Neural cell (in vitro differentiated cells): ENCODE measurements around the gene CST8. TPM values are rescaled to one million over a fixed set of nuclear protein-coding genes. Genes with fewer than 3 reads are reported as not detected.

Source experiments
- H2AFZ ChIP-seq: fragments of 200-600, 300-800 bp; sonication (generic), shearing (Covaris generic); 2 replicates; pipeline ENCODE4 v1.6.0; 2014; ENCODE audit warnings: low read depth, mild to moderate bottlenecking, antibody characterized with exemption, low read length, moderate library complexity
- H3F3A ChIP-seq: fragments of 200-600 bp; shearing (Covaris generic); 2 replicates; pipeline ENCODE4 v1.6.1; 2016; ENCODE audit warnings: mild to moderate bottlenecking, moderate library complexity, mixed read lengths, antibody characterized with exemption, low read length; ENCODE audit not compliant: insufficient read depth, poor library complexity, severe bottlenecking
- H3K27ac ChIP-seq: fragments of 200-600, 300-800 bp; sonication (generic), shearing (Covaris generic); 2 replicates; pipeline ENCODE4 v1.5.1; 2014; ENCODE audit warnings: mild to moderate bottlenecking, low read length, moderate library complexity
- H3K27me3 ChIP-seq: fragments of 300-800, 200-600 bp; sonication (generic), shearing (Covaris generic); 2 replicates; pipeline ENCODE4 v1.6.0; 2014; ENCODE audit warnings: mild to moderate bottlenecking, low read depth, low read length, moderate library complexity; ENCODE audit not compliant: insufficient read depth
- H3K36me3 ChIP-seq: fragments of 300-800, 200-600 bp; sonication (generic), shearing (Covaris generic); 2 replicates; pipeline ENCODE4 v1.5.1; 2014; ENCODE audit warnings: mild to moderate bottlenecking, antibody characterized with exemption, low read length, moderate library complexity; ENCODE audit not compliant: insufficient read depth
- H3K4me2 ChIP-seq: fragments of 300-800, 200-600 bp; sonication (generic), shearing (Covaris generic); 2 replicates; pipeline ENCODE4 v1.6.0; 2014; ENCODE audit warnings: mild to moderate bottlenecking, low read length
- H3K4me3 ChIP-seq: fragments of 300-800, 200-600 bp; sonication (generic), shearing (Covaris generic); 2 replicates; pipeline ENCODE4 v1.5.1; 2014; ENCODE audit warnings: mild to moderate bottlenecking, low read length, moderate library complexity
- H3K79me2 ChIP-seq: fragments of 200-600 bp; shearing (Covaris generic); replicated peaks from 2 replicates; pipeline ENCODE4 v1.6.0; 2014; ENCODE audit warnings: mild to moderate bottlenecking, low read length, moderate library complexity; ENCODE audit not compliant: insufficient read depth
- H3K9ac ChIP-seq: fragments of 300-800, 200-600 bp; sonication (generic), shearing (Covaris generic); 2 replicates; pipeline ENCODE4 v1.6.1; 2016; ENCODE audit warnings: mild to moderate bottlenecking, low read length, mixed read lengths
- H3K9me2 ChIP-seq: fragments of 200-600 bp; shearing (Covaris generic); 2 replicates; pipeline ENCODE4 v1.6.1; 2016; ENCODE audit warnings: mild to moderate bottlenecking, low read length, mixed read lengths; ENCODE audit not compliant: insufficient read depth
- H3K9me3 ChIP-seq: fragments of 200-600, 300-800 bp; sonication (generic), shearing (Covaris generic); 2 replicates; pipeline ENCODE4 v1.6.1; 2016; ENCODE audit warnings: mild to moderate bottlenecking, mixed run types, low read length, moderate library complexity, mixed read lengths
- H4K20me1 ChIP-seq: fragments of 200-600 bp; shearing (Covaris generic); 2 replicates; pipeline ENCODE4 v1.6.1; 2016; ENCODE audit warnings: mild to moderate bottlenecking, mixed run types; ENCODE audit not compliant: insufficient read depth
- CTCF ChIP-seq: fragments of 450-650 bp; IDR thresholded peaks from 2 replicates; pipeline ENCODE4 v1.5.1; 2014; ENCODE audit warnings: antibody characterized with exemption, mild to moderate bottlenecking, moderate library complexity; ENCODE audit not compliant: poor library complexity, severe bottlenecking
- EP300 ChIP-seq: fragments of 450-650 bp; conservative IDR thresholded peaks from 2 replicates; pipeline ENCODE4 v1.6.1; 2014; ENCODE audit warnings: antibody characterized with exemption, mild to moderate bottlenecking, moderate library complexity; ENCODE audit not compliant: poor library complexity, severe bottlenecking
- EZH2 ChIP-seq: fragments of 200-600, 300-800 bp; shearing (Covaris generic), sonication (generic); IDR thresholded peaks from 2 replicates; pipeline ENCODE4 v1.6.1; 2014; ENCODE audit warnings: antibody characterized with exemption, low read length, borderline replicate concordance, mild to moderate bottlenecking; ENCODE audit not compliant: insufficient read depth, poor library complexity, severe bottlenecking
- MXI1 ChIP-seq: fragments of 450-650 bp; conservative IDR thresholded peaks from 2 replicates; pipeline ENCODE4 v1.6.1; 2014; ENCODE audit warnings: antibody characterized with exemption, mild to moderate bottlenecking; ENCODE audit not compliant: poor library complexity, severe bottlenecking
- POLR2AphosphoS5 ChIP-seq: IDR thresholded peaks from 2 replicates; pipeline ENCODE4 v1.6.1; 2012
- RAD21 ChIP-seq: fragments of 450-650 bp; conservative IDR thresholded peaks from 2 replicates; pipeline ENCODE4 v1.6.1; 2014; ENCODE audit warnings: antibody characterized with exemption, mild to moderate bottlenecking, moderate library complexity
- REST ChIP-seq: IDR thresholded peaks from 2 replicates; pipeline ENCODE4 v1.6.1; 2012; ENCODE audit warnings: borderline replicate concordance
- SMC3 ChIP-seq: fragments of 450-650 bp; conservative IDR thresholded peaks from 2 replicates; pipeline ENCODE4 v1.6.1; 2014; ENCODE audit warnings: antibody characterized with exemption, mild to moderate bottlenecking, moderate library complexity; ENCODE audit not compliant: poor library complexity
- TAF1 ChIP-seq: IDR thresholded peaks from 2 replicates; pipeline ENCODE4 v1.6.1; 2012; ENCODE audit warnings: low read depth
- polyA plus RNA-seq: library from polyadenylated mRNA; depleted of rRNA; stranded (reverse); fragments of >200 nt; gene quantifications from 2 replicates; pipeline ENCODE4 v1.2.3, GENCODE V29; 2014

CST8 gene
- polyA plus RNA-seq, 1 donor from 2014 or later, result not detected

- H3K9ac ChIP-seq, result no peak overlapping the region
- no peak overlapping the region for H3K27ac ChIP-seq
- no peaks in the 10 kb centered on the region for H4K20me1 ChIP-seq
- no peak overlapping the region for H2AFZ ChIP-seq
- H3K79me2 ChIP-seq, result no peaks in the 10 kb centered on the region
- H3K4me3 ChIP-seq, result no peak overlapping the region
- no peaks in the 10 kb centered on the region for H3K9me3 ChIP-seq
- no peaks in the 10 kb centered on the region for H3K9me2 ChIP-seq
- H3K4me2 ChIP-seq, result no peak overlapping the region
- H3F3A ChIP-seq, result no peaks in the 10 kb centered on the region
- TF ChIP-seq CTCF, result no peak
- TF ChIP-seq REST, result no peak
- no peak for TF ChIP-seq MXI1
- no peak for TF ChIP-seq EP300
- no peak for TF ChIP-seq SMC3
- TF ChIP-seq RAD21, result no peak
- no peak for TF ChIP-seq POLR2AphosphoS5
- TF ChIP-seq TAF1, result no peak
- TF ChIP-seq EZH2, result no peak
- no peaks in the 10 kb centered on the region for H3K27me3 ChIP-seq
- no peaks in the 10 kb centered on the region for H3K36me3 ChIP-seq
Measured at GRCh38 chr20:23536328-23536974, 45.5 kb downstream of the CST8 start.

GRCh38 chr20:23537030-23537429, 46.1 kb downstream of the CST8 start:
- Histone ChIP-seq H3K9me2 (no peaks in the 10 kb centered on the region), H3K36me3 (no peaks in the 10 kb centered on the region), H3F3A (no peaks in the 10 kb centered on the region), H3K9ac (no peak overlapping the region), H2AFZ (no peak overlapping the region), H4K20me1 (no peaks in the 10 kb centered on the region), H3K27me3 (no peaks in the 10 kb centered on the region), H3K9me3 (no peaks in the 10 kb centered on the region), H3K4me2 (no peak overlapping the region), H3K27ac (no peak overlapping the region), H3K4me3 (no peak overlapping the region), H3K79me2 (no peaks in the 10 kb centered on the region)
- TF ChIP-seq CTCF (no peak), POLR2AphosphoS5 (no peak), SMC3 (no peak), MXI1 (no peak), TAF1 (no peak), RAD21 (no peak), EZH2 (no peak), REST (no peak), EP300 (no peak)
